GM12878 (cell line): Measurements from ENCODE around the gene SAP30L. TPM values are rescaled to one million over a fixed set of nuclear protein-coding genes. Genes with fewer than 3 reads are reported as not detected.

ENCODE experiments used
- ATAC-seq: fragments of 200-7000 bp; cut with Tn5 transposase; 3 replicates; pipeline ENCODE4 v1.9.1; 2020; ENCODE audit warnings: mild to moderate bottlenecking, moderate library complexity
- BruUV-seq: library from RNA; stranded (reverse); fragments of 400-500 nt; replicated peaks from 2 replicates; lab custom pipeline; 2021; lab: Mats Ljungman, UMichigan
- CTCF ChIA-PET: fragments of 300-600 bp; sonication (Branson Sonifier 250); formaldehyde crosslinking; extraction: SDS; loops from one replicate; lab custom pipeline; 2021; ENCODE audit warnings: inconsistent platforms; lab: Yijun Ruan, JAX
- POLR2A ChIA-PET: fragments of 350-600 bp; formaldehyde crosslinking; extraction: SDS; loops from one replicate; lab custom pipeline; 2021; ENCODE audit warnings: inconsistent platforms; lab: Charles Lee
- RAD21 ChIA-PET: fragments of 300-600 bp; sonication (Branson Sonifier 250); formaldehyde crosslinking; loops from one replicate; lab custom pipeline; 2023; ENCODE audit warnings: antibody characterized with exemption; ENCODE audit not compliant: unreplicated experiment; lab: Charles Lee
- SMC1A ChIA-PET: fragments of 300-600 bp; sonication (Branson Sonifier 250); formaldehyde crosslinking; loops from one replicate; lab custom pipeline; 2023; ENCODE audit not compliant: unreplicated experiment, uncharacterized antibody; lab: Charles Lee
- DNase-seq: peaks from one replicate; pipeline ENCODE4 v3.0.0-alpha.2; 2011; ENCODE audit warnings: low read depth, low spot score
- FAIRE-seq: peaks from 3 replicates; lab custom pipeline; 2011; peaks lifted over from hg19 to GRCh38; lab: Jason Lieb, UNC
- H2AFZ ChIP-seq: 2 replicates; pipeline ENCODE4 v1.6.0; 2011; ENCODE audit warnings: low read depth, low read length, control low read depth; ENCODE audit not compliant: control insufficient read depth
- H3K27ac ChIP-seq: 2 replicates; pipeline ENCODE4 v1.5.1; 2011; ENCODE audit warnings: control low read depth; ENCODE audit not compliant: control insufficient read depth, insufficient read depth
- H3K27me3 ChIP-seq, 2 experiments: replicated peaks in 1 of 2; 2 replicates each; pipeline versions ENCODE4 v1.6.0 to v1.6.1; 2011; ENCODE audit warnings: low read length in 1 of 2; ENCODE audit not compliant: control insufficient read depth in 2 of 2, insufficient read depth in 2 of 2
- H3K36me3 ChIP-seq, 2 experiments: 2 replicates each; pipeline ENCODE4 v1.5.1; 2011; ENCODE audit warnings: low read length in 1 of 2; ENCODE audit not compliant: control insufficient read depth in 2 of 2, insufficient read depth in 2 of 2
- H3K4me1 ChIP-seq: 2 replicates; pipeline ENCODE4 v1.6.1; 2011; ENCODE audit warnings: mild to moderate bottlenecking, low read length, moderate library complexity, mixed read lengths; ENCODE audit not compliant: control insufficient read depth, insufficient read depth
- H3K4me2 ChIP-seq: 2 replicates; pipeline ENCODE4 v1.6.0; 2011; ENCODE audit warnings: control low read depth; ENCODE audit not compliant: control insufficient read depth, insufficient read depth
- H3K4me3 ChIP-seq: fragments of 200-600 bp; sonication (generic); 2 replicates; pipeline ENCODE4 v1.5.1; 2016
- H3K79me2 ChIP-seq: 2 replicates; pipeline ENCODE4 v1.6.0; 2011; ENCODE audit warnings: low read length; ENCODE audit not compliant: control insufficient read depth, insufficient read depth
- H3K9ac ChIP-seq: 2 replicates; pipeline ENCODE4 v1.8.0; 2011; ENCODE audit warnings: low read length, control low read depth, mixed read lengths; ENCODE audit not compliant: control insufficient read depth, insufficient read depth
- H3K9me3 ChIP-seq: replicated peaks from 3 replicates; pipeline ENCODE4 v1.5.1; 2011; ENCODE audit warnings: mild to moderate bottlenecking, low read length; ENCODE audit not compliant: control insufficient read depth, insufficient read depth
- H4K20me1 ChIP-seq: 2 replicates; pipeline ENCODE4 v1.6.0; 2011; ENCODE audit not compliant: control insufficient read depth, insufficient read depth
- CBX5 ChIP-seq: sonication (generic); IDR thresholded peaks from 2 replicates; pipeline ENCODE4 v1.6.1; 2016; ENCODE audit warnings: low read depth, moderate library complexity, mild to moderate bottlenecking, inconsistent platforms
- CREM ChIP-seq: IDR thresholded peaks from 2 replicates; pipeline ENCODE4 v1.6.1; 2014; ENCODE audit warnings: antibody characterized with exemption, low read depth
- HDAC6 ChIP-seq: fragments of 200-600 bp; sonication (generic); IDR thresholded peaks from one replicate; pipeline ENCODE4 v1.8.0; 2017; ENCODE audit warnings: antibody characterized with exemption; ENCODE audit not compliant: unreplicated experiment
- MTA2 ChIP-seq: fragments of 450-650 bp; IDR thresholded peaks from 2 replicates; pipeline ENCODE4 v1.6.1; 2016; ENCODE audit warnings: low read depth, mild to moderate bottlenecking, moderate library complexity
- SREBF1 ChIP-seq: IDR thresholded peaks from 2 replicates; pipeline ENCODE4 v1.6.1; 2012; ENCODE audit warnings: mild to moderate bottlenecking, low read length
- STAT3 ChIP-seq: IDR thresholded peaks from 2 replicates; pipeline ENCODE4 v1.6.1; 2011; ENCODE audit warnings: low read depth, low read length, improper control_type of control experiment
- ZNF207 ChIP-seq: fragments of 450-650 bp; IDR thresholded peaks from 2 replicates; pipeline ENCODE4 v1.6.1; 2014; ENCODE audit warnings: antibody characterized with exemption, mild to moderate bottlenecking, borderline replicate concordance
- WGBS: methylation state at CpG from one replicate; pipeline ENCODE4 v1.1.6; 2016; ENCODE audit warnings: low lambda C conversion rate; ENCODE audit not compliant: insufficient replicate concordance, insufficient coverage; ENCODE audit errors: missing lambda C conversion rate; 5-methylcytosine and 5-hydroxymethylcytosine counted together
- in situ Hi-C: fragments of 300-500 bp; cut with MboI; formaldehyde crosslinking; loops from 9 replicates; pipeline ENCODE4 v1.14.3; 2018; ENCODE audit warnings: mixed read lengths
- intact Hi-C: fragments of 100-400 bp; cut with micrococcal nuclease; formaldehyde crosslinking; loops from one replicate; pipeline ENCODE4 v1.14.2; 2022; ENCODE audit not compliant: unreplicated experiment
- polyA plus RNA-seq, 11 experiments: library from polyadenylated mRNA; depleted of rRNA in 4 of 11; unstranded in 6 of 11; stranded (reverse) in 5 of 11; fragments of >200 nt; fragmentation: Nextera tagmentation in 4 of 11; fragmentation: Illumina TruSeq in 1 of 11; extraction: Ambion mirVana in 4 of 11; extraction: Trizol in 1 of 11; gene quantifications; 1 replicate in 1 of 11; 2 replicates in 10 of 11; pipeline versions ENCODE4 v1.2.1 to v1.2.3, GENCODE V29; 2011 to 2016; ENCODE audit warnings: inconsistent platforms in 2 of 11, missing spikeins in 2 of 11, low read depth in 1 of 11
- total RNA-seq, 4 experiments: library from RNA; depleted of rRNA in 3 of 4; stranded (reverse); fragments of >200 nt in 3 of 4; fragmentation: Illumina TruSeq in 1 of 4; extraction: Trizol in 1 of 4; gene quantifications; 2 replicates each; pipeline versions ENCODE4 v1.2.1 to v1.2.3, GENCODE V29; 2013 to 2021
- TF ChIP-seq, protein P1 (sequence below): IDR thresholded peaks from 2 replicates; pipeline ENCODE4 v1.6.1; 2011; ENCODE audit warnings: borderline replicate concordance, low read depth, mild to moderate bottlenecking, moderate library complexity, low read length; ENCODE audit not compliant: insufficient read depth, poor library complexity, severe bottlenecking
- TF ChIP-seq, protein P2 (sequence below): IDR thresholded peaks from 2 replicates; pipeline ENCODE4 v1.6.1; 2012; ENCODE audit warnings: mild to moderate bottlenecking, low read depth, low read length

Gene SAP30L
- total and polyA plus RNA-seq, 10 of the 15 experiments (the other 5 are each of a cell fraction or from before 2014, with no cell fraction given): 2.4 to 36.8 (median 15.7) TPM

DNA sequence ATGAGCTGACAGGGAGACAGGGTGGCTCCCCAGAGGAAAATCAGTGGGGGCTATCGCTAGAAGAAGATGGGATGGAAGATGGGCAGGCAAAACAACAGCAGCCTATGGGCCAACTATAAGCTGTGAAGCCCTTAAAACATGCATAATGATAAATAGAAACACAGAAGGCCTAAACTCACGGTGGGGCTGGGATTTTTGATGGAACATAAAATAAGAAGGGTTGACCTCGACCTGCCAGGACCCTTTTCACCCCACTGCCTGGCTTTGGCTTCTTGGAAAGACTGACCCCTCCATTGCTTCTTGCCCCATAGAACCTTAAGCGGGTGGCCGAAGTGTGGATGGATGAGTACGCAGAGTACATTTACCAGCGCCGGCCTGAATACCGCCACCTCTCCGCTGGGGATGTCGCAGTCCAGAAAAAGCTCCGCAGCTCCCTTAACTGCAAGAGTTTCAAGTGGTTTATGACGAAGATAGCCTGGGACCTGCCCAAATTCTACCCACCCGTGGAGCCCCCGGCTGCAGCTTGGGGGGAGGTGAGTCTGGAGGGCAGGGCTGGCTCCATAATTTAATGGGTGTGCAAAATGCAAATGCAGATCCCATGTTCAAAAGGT, 36.5 kb upstream of the SAP30L start:
- DNase-seq (no peak), FAIRE-seq (no peak), ATAC-seq (no peak)
- POLR2A ChIA-PET: interaction anchor here (0.6 kb wide), 1 partner anchor 13 kb away, joined by 4 read pairs; no protein-coding TSS in a partner anchor
- RAD21 ChIA-PET: interaction anchor here (1.2 kb wide), 1 partner anchor 337 kb away, joined by 3 read pairs; no protein-coding TSS in a partner anchor
- intact Hi-C loops (no loop called here), in situ Hi-C loops (no loop called here)
- SMC1A ChIA-PET: interaction anchor here (7.5 kb wide), 1 partner anchor 334 kb away, joined by 129 read pairs; no protein-coding TSS in a partner anchor
- Histone ChIP-seq H3K27me3 (no peaks in the 10 kb centered on the region), H3K27ac (no peak overlapping the region), H4K20me1 (no peaks in the 10 kb centered on the region), H2AFZ (no peak overlapping the region), H3K4me3 (no peak overlapping the region), H3K4me2 (no peak overlapping the region), H3K9ac (no peak overlapping the region), H3K4me1 (peaks cover 4% of the 10 kb centered on the region; the same call in 1 of the 2 replicates), H3K36me3 (peaks cover 0 to 9% of the 10 kb centered on the region in 2 experiments; a peak in 2 of 4 replicates), H3K9me3 (no peaks in the 10 kb centered on the region), H3K79me2 (no peaks in the 10 kb centered on the region)
- TF ChIP-seq ZNF207: no peak
- no peak for TF ChIP-seq CBX5
- TF ChIP-seq HDAC6: no peak
- no peak for TF ChIP-seq SREBF1
- no peak for TF ChIP-seq STAT3
- TF ChIP-seq, protein P1, sequence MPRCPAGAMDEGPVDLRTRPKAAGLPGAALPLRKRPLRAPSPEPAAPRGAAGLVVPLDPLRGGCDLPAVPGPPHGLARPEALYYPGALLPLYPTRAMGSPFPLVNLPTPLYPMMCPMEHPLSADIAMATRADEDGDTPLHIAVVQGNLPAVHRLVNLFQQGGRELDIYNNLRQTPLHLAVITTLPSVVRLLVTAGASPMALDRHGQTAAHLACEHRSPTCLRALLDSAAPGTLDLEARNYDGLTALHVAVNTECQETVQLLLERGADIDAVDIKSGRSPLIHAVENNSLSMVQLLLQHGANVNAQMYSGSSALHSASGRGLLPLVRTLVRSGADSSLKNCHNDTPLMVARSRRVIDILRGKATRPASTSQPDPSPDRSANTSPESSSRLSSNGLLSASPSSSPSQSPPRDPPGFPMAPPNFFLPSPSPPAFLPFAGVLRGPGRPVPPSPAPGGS: no peak
- TF ChIP-seq MTA2: no peak
- TF ChIP-seq, protein P2, sequence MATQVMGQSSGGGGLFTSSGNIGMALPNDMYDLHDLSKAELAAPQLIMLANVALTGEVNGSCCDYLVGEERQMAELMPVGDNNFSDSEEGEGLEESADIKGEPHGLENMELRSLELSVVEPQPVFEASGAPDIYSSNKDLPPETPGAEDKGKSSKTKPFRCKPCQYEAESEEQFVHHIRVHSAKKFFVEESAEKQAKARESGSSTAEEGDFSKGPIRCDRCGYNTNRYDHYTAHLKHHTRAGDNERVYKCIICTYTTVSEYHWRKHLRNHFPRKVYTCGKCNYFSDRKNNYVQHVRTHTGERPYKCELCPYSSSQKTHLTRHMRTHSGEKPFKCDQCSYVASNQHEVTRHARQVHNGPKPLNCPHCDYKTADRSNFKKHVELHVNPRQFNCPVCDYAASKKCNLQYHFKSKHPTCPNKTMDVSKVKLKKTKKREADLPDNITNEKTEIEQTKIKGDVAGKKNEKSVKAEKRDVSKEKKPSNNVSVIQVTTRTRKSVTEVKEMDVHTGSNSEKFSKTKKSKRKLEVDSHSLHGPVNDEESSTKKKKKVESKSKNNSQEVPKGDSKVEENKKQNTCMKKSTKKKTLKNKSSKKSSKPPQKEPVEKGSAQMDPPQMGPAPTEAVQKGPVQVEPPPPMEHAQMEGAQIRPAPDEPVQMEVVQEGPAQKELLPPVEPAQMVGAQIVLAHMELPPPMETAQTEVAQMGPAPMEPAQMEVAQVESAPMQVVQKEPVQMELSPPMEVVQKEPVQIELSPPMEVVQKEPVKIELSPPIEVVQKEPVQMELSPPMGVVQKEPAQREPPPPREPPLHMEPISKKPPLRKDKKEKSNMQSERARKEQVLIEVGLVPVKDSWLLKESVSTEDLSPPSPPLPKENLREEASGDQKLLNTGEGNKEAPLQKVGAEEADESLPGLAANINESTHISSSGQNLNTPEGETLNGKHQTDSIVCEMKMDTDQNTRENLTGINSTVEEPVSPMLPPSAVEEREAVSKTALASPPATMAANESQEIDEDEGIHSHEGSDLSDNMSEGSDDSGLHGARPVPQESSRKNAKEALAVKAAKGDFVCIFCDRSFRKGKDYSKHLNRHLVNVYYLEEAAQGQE: no peak
- TF ChIP-seq CREM: no peak
- 86% methylated on average over 15 of the region's 15 CpGs for WGBS
- CTCF ChIA-PET: interaction anchor here (1.0 to 4.2 kb wide), 4 partner anchors 75 to 337 kb away, joined by 3 to 21 read pairs (median 4); no protein-coding TSS in a partner anchor
- BruUV-seq: no TSS peak
